Naive thymus-derived CD4-positive, alpha-beta T cell (primary cell): ENCODE measurements around the gene FUNDC2. TPM values are rescaled to one million over a fixed set of nuclear protein-coding genes. Genes with fewer than 3 reads are reported as not detected.

Experiments
- ATAC-seq: fragments of 150-1000 bp; cut with Tn5 transposase; 2 replicates; pipeline ENCODE4 v1.10.0; 2021; ENCODE audit warnings: mild to moderate bottlenecking, moderate library complexity
- CTCF ChIA-PET: fragments of 350-600 bp; sonication (Branson Sonifier 250); formaldehyde crosslinking; loops from one replicate; lab custom pipeline; 2021; ENCODE audit warnings: antibody characterized with exemption; lab: Charles Lee
- POLR2A ChIA-PET: fragments of 350-600 bp; sonication (Branson Sonifier 250); formaldehyde crosslinking; loops from one replicate; lab custom pipeline; 2021; ENCODE audit warnings: antibody characterized with exemption, inconsistent platforms; lab: Charles Lee
- DNase-seq, 9 donors: peaks; one replicate each; pipeline versions ENCODE4 v3.0.0 to v3.0.0-alpha.2; 2020 to 2022; ENCODE audit warnings: mixed read lengths in 1 of 9
- H3K27ac ChIP-seq: one replicate; pipeline ENCODE4 v1.7.0; 2013; ENCODE audit warnings: mild to moderate bottlenecking, low read depth, low read length, moderate library complexity
- H3K27me3 ChIP-seq, 2 donors: one replicate each; pipeline ENCODE4 v1.7.0; 2013; ENCODE audit warnings: low read length in 2 of 2, mild to moderate bottlenecking in 2 of 2, moderate library complexity in 2 of 2; ENCODE audit not compliant: control insufficient read depth in 2 of 2, insufficient read depth in 2 of 2
- H3K36me3 ChIP-seq, 3 experiments: 1 replicate in 2 of 3; 2 replicates in 1 of 3; pipeline ENCODE4 v1.7.0; 2013; ENCODE audit warnings: low read length in 3 of 3, mild to moderate bottlenecking in 3 of 3, moderate library complexity in 1 of 3; ENCODE audit not compliant: insufficient read depth in 3 of 3, control insufficient read depth in 2 of 3
- H3K4me1 ChIP-seq, 2 donors: one replicate each; pipeline ENCODE4 v1.7.0; 2013; ENCODE audit warnings: low read length in 2 of 2, mild to moderate bottlenecking in 2 of 2, moderate library complexity in 1 of 2; ENCODE audit not compliant: control insufficient read depth in 2 of 2, insufficient read depth in 2 of 2
- H3K4me3 ChIP-seq: 2 replicates; pipeline ENCODE4 v1.7.0; 2013; ENCODE audit warnings: mild to moderate bottlenecking, low read length
- H3K9me3 ChIP-seq, 3 experiments: 1 replicate in 2 of 3; 2 replicates in 1 of 3; pipeline ENCODE4 v1.7.0; 2013; ENCODE audit warnings: low read length in 3 of 3; ENCODE audit not compliant: control insufficient read depth in 2 of 3
- H3K27ac Mint-ChIP-seq, 9 donors: one replicate each; pipeline ENCODE4 v1.8.0; 2020 to 2022; ENCODE audit warnings: mixed read lengths in 9 of 9, mild to moderate bottlenecking in 8 of 9, moderate library complexity in 5 of 9, inconsistent platforms in 2 of 9
- H3K27me3 Mint-ChIP-seq, 5 donors: one replicate each; pipeline ENCODE4 v1.8.0; 2021 to 2022; ENCODE audit warnings: mixed read lengths in 5 of 5, mild to moderate bottlenecking in 1 of 5
- H3K36me3 Mint-ChIP-seq, 5 donors: one replicate each; pipeline ENCODE4 v1.8.0; 2020 to 2022; ENCODE audit warnings: mixed read lengths in 5 of 5, mild to moderate bottlenecking in 3 of 5, inconsistent platforms in 1 of 5
- H3K4me1 Mint-ChIP-seq, 7 donors: one replicate each; pipeline ENCODE4 v1.8.0; 2020 to 2022; ENCODE audit warnings: mixed read lengths in 7 of 7, mild to moderate bottlenecking in 3 of 7, inconsistent platforms in 1 of 7
- H3K4me3 Mint-ChIP-seq, 10 donors: one replicate each; pipeline ENCODE4 v1.8.0; 2020 to 2022; ENCODE audit warnings: mild to moderate bottlenecking in 10 of 10, mixed read lengths in 10 of 10, moderate library complexity in 6 of 10, inconsistent platforms in 2 of 10
- H3K9me3 Mint-ChIP-seq, 11 donors: one replicate each; pipeline ENCODE4 v1.8.0; 2020 to 2022; ENCODE audit warnings: mixed read lengths in 11 of 11, mild to moderate bottlenecking in 4 of 11, inconsistent platforms in 1 of 11, moderate library complexity in 1 of 11
- intact Hi-C, 2 donors: fragments of 100-400 bp; cut with micrococcal nuclease; formaldehyde crosslinking; loops; one replicate each; pipeline ENCODE4 v1.15.1; 2023
- polyA plus RNA-seq, 2 donors: library from polyadenylated mRNA; unstranded; fragments of 300-500 nt; fragmentation: Illumina TruSeq; gene quantifications; one replicate each; pipeline ENCODE4 v1.2.3, GENCODE V29; 2021
- total RNA-seq, 6 experiments: library from RNA in 5 of 6; stranded (reverse) in 5 of 6; gene quantifications; 1 replicate in 5 of 6; 2 replicates in 1 of 6; pipeline ENCODE4 v1.2.3 and lab custom pipeline; 2021 to 2026

Gene FUNDC2
- total and polyA plus RNA-seq, 7 experiments from 2014 or later, result 42.0 to 184 (median 57.9) TPM

- DNase-seq, result no peak
- H3K4me3 ChIP-seq, result no peak overlapping the region
- H3K27ac ChIP-seq, result no peak overlapping the region
- intact Hi-C loops, result loop anchor here (5.0 to 10.0 kb wide), 2 partner anchors 158 to 634 kb away; partner anchors contain the start of gene RPL10 (in 1 of the 2)
- ChIA-PET CTCF (no interaction called here), POLR2A (interaction anchor here (0.6 kb wide), 1 partner anchor 12 kb away, joined by 3 read pairs; no protein-coding TSS in a partner anchor)
- peaks cover 0 to 3% (median 0%) of the 10 kb centered on the region in 3 experiments for H3K36me3 ChIP-seq
- Mint-ChIP-seq H3K27ac (peak overlapping the region in 5 of 9 donors; percentile 71 to 95 (median 85)), H3K9me3 (no peaks in the 10 kb centered on the region), H3K36me3 (peaks cover 0 to 3% (median 0%) of the 10 kb centered on the region in 5 donors), H3K27me3 (peaks cover 0 to 9% (median 0%) of the 10 kb centered on the region in 5 donors), H3K4me1 (peaks cover 5 to 31% (median 27%) of the 10 kb centered on the region in 7 donors), H3K4me3 (peak overlapping the region; percentile 21 to 91 (median 54))
- no peaks in the 10 kb centered on the region for H3K27me3 ChIP-seq
- no peaks in the 10 kb centered on the region for H3K9me3 ChIP-seq
- ATAC-seq, result no peak
- H3K4me1 ChIP-seq, result peaks cover 4 to 12% of the 10 kb centered on the region in 2 donors
Observed at GRCh38 chrX:155028877-155029291, 2.2 kb downstream of the FUNDC2 start.

GRCh38 chrX:155031657-155032056, 5.0 kb downstream of the FUNDC2 start:
- H3K4me3 Mint-ChIP-seq, result peak overlapping the region in 1 of 10 donors; percentile 59
- ATAC-seq (no peak), DNase-seq (no peak)
- ChIA-PET POLR2A (interaction anchor here (0.6 kb wide), 1 partner anchor 97 kb away, joined by 3 read pairs; no protein-coding TSS in a partner anchor), CTCF (no interaction called here)
- H3K4me3 ChIP-seq, result no peak overlapping the region
- H3K27ac Mint-ChIP-seq, result no peak overlapping the region
- no peaks in the 10 kb centered on the region for H3K9me3 ChIP-seq
- peaks cover 5 to 26% (median 18%) of the 10 kb centered on the region in 5 donors for H3K36me3 Mint-ChIP-seq
- no peak overlapping the region for H3K27ac ChIP-seq
- peaks cover 4 to 12% of the 10 kb centered on the region in 2 donors for H3K4me1 ChIP-seq
- H3K27me3 ChIP-seq, result no peaks in the 10 kb centered on the region
- H3K27me3 Mint-ChIP-seq, result no peaks in the 10 kb centered on the region
- peaks cover 5 to 40% (median 27%) of the 10 kb centered on the region in 7 donors for H3K4me1 Mint-ChIP-seq
- peaks cover 0 to 12% (median 0%) of the 10 kb centered on the region in 11 donors for H3K9me3 Mint-ChIP-seq
- intact Hi-C loops, result no loop called here
- peaks cover 0 to 6% (median 6%) of the 10 kb centered on the region in 3 experiments for H3K36me3 ChIP-seq

GRCh38 chrX:155035688-155036087, 9.0 kb downstream of the FUNDC2 start:
- H3K27me3 Mint-ChIP-seq, result no peaks in the 10 kb centered on the region
- Histone ChIP-seq H3K36me3 (peaks cover 0 to 6% (median 6%) of the 10 kb centered on the region in 3 experiments), H3K4me1 (no peaks in the 10 kb centered on the region), H3K27ac (no peak overlapping the region), H3K27me3 (no peaks in the 10 kb centered on the region), H3K9me3 (no peaks in the 10 kb centered on the region), H3K4me3 (no peak overlapping the region)
- intact Hi-C loops, result no loop called here
- DNase-seq (no peak), ATAC-seq (no peak)
- peaks cover 3 to 44% (median 37%) of the 10 kb centered on the region in 7 donors for H3K4me1 Mint-ChIP-seq
- ChIA-PET CTCF (no interaction called here), POLR2A (no interaction called here)
- H3K4me3 Mint-ChIP-seq, result no peak overlapping the region
- H3K27ac Mint-ChIP-seq, result no peak overlapping the region
- H3K36me3 Mint-ChIP-seq, result peaks cover 5 to 44% (median 34%) of the 10 kb centered on the region in 5 donors
- peaks cover 0 to 16% (median 0%) of the 10 kb centered on the region in 11 donors for H3K9me3 Mint-ChIP-seq

GRCh38 chrX:155046129-155046810, 19.6 kb downstream of the FUNDC2 start:
- Histone ChIP-seq H3K4me3 (no peak overlapping the region), H3K27ac (no peak overlapping the region), H3K4me1 (no peaks in the 10 kb centered on the region), H3K36me3 (peaks cover 0 to 11% (median 3%) of the 10 kb centered on the region in 3 experiments), H3K27me3 (no peaks in the 10 kb centered on the region), H3K9me3 (no peaks in the 10 kb centered on the region)
- H3K4me3 Mint-ChIP-seq, result no peak overlapping the region
- POLR2A ChIA-PET, result interaction anchor here (0.6 to 1.1 kb wide), 2 partner anchors 11 to 20 kb away, joined by 3 to 5 read pairs; partner anchors contain the start of gene FUNDC2
- H3K4me1 Mint-ChIP-seq, result peaks cover 14 to 53% (median 38%) of the 10 kb centered on the region in 7 donors
- DNase-seq, result no peak
- H3K9me3 Mint-ChIP-seq, result peaks cover 0 to 1% (median 0%) of the 10 kb centered on the region in 11 donors
- H3K27me3 Mint-ChIP-seq, result no peaks in the 10 kb centered on the region
- peaks cover 0 to 4% (median 0%) of the 10 kb centered on the region in 5 donors for H3K36me3 Mint-ChIP-seq
- intact Hi-C loops, result no loop called here
- CTCF ChIA-PET, result no interaction called here
- H3K27ac Mint-ChIP-seq, result peak overlapping the region in 2 of 9 donors; percentile 5 to 69
- ATAC-seq, result no peak

- ChIA-PET CTCF (no interaction called here), POLR2A (interaction anchor here (1.1 kb wide), 1 partner anchor 20 kb away, joined by 5 read pairs; the partner anchor contains the start of gene FUNDC2)
- no peak for ATAC-seq
- H3K4me3 ChIP-seq, result no peak overlapping the region
- DNase-seq, result no peak
- H3K4me1 Mint-ChIP-seq, result peaks cover 14 to 60% (median 43%) of the 10 kb centered on the region in 7 donors
- H3K4me3 Mint-ChIP-seq, result no peak overlapping the region
- H3K27me3 Mint-ChIP-seq, result no peaks in the 10 kb centered on the region
- no peak overlapping the region for H3K27ac ChIP-seq
- H3K36me3 Mint-ChIP-seq, result peaks cover 0 to 6% (median 0%) of the 10 kb centered on the region in 5 donors
- intact Hi-C loops, result no loop called here
- no peaks in the 10 kb centered on the region for H3K9me3 ChIP-seq
- H3K9me3 Mint-ChIP-seq, result peaks cover 0 to 1% (median 0%) of the 10 kb centered on the region in 11 donors
- H3K4me1 ChIP-seq, result no peaks in the 10 kb centered on the region
- H3K36me3 ChIP-seq, result peaks cover 0 to 11% (median 3%) of the 10 kb centered on the region in 3 experiments
- peak overlapping the region in 1 of 9 donors; percentile 32 for H3K27ac Mint-ChIP-seq
- H3K27me3 ChIP-seq, result no peaks in the 10 kb centered on the region
Observed at GRCh38 chrX:155046811-155047528, 20.3 kb downstream of the FUNDC2 start.

- Mint-ChIP-seq H3K27me3 (no peaks in the 10 kb centered on the region), H3K4me1 (peaks cover 7 to 63% (median 42%) of the 10 kb centered on the region in 7 donors), H3K4me3 (peak overlapping the region in 4 of 10 donors; percentile 4 to 31 (median 11)), H3K9me3 (no peaks in the 10 kb centered on the region), H3K36me3 (peaks cover 0 to 13% (median 0%) of the 10 kb centered on the region in 5 donors), H3K27ac (peak overlapping the region in 8 of 9 donors; percentile 41 to 91 (median 78))
- H3K9me3 ChIP-seq, result no peaks in the 10 kb centered on the region
- ATAC-seq, result peak; percentile 66
- intact Hi-C loops, result loop anchor here in 1 of 2 donors (1.0 to 2.0 kb wide), 2 partner anchors 23 to 772 kb away; partner anchors contain the start of gene FUNDC2
- POLR2A ChIA-PET, result interaction anchor here (0.9 kb wide), 1 partner anchor 27 kb away, joined by 3 read pairs; no protein-coding TSS in a partner anchor
- DNase-seq, result peak in 7 of 9 donors; percentile 28 to 59 (median 52)
- CTCF ChIA-PET, result interaction anchor here (0.7 to 1.3 kb wide), 4 partner anchors 8 to 192 kb away, joined by 3 read pairs; partner anchors contain the start of gene FUNDC2
- peaks cover 0 to 20% (median 3%) of the 10 kb centered on the region in 3 experiments for H3K36me3 ChIP-seq
- H3K27ac ChIP-seq, result peak overlapping the region; percentile 48
- H3K27me3 ChIP-seq, result no peaks in the 10 kb centered on the region
- H3K4me3 ChIP-seq, result no peak overlapping the region
- H3K4me1 ChIP-seq, result no peaks in the 10 kb centered on the region
Observed at GRCh38 chrX:155048977-155049619, 22.5 kb downstream of the FUNDC2 start.
